Bronchial epithelial cell (primary cell): ENCODE results near the gene CEACAM20. TPM values are rescaled to one million over a fixed set of nuclear protein-coding genes. Genes with fewer than 3 reads are reported as not detected.
"Not testable (repeated sequence)": the region's sequence is repeated elsewhere in the genome, so short reads cannot be mapped to it uniquely, and the experiment has no call there.

Source experiments
- DNase-seq: peaks from one replicate; pipeline ENCODE4 v3.0.0-alpha.2; 2010; ENCODE audit warnings: low read depth
- FAIRE-seq: peaks from 2 replicates; lab custom pipeline; 2011; peaks lifted over from hg19 to GRCh38; lab: Jason Lieb, UNC
- H3K27me3 ChIP-seq: 2 replicates; pipeline ENCODE4 v1.5.1; 2011; ENCODE audit warnings: low read length; ENCODE audit not compliant: control insufficient read depth, insufficient read depth
- H3K36me3 ChIP-seq: 2 replicates; pipeline ENCODE4 v1.5.1; 2011; ENCODE audit warnings: low read length; ENCODE audit not compliant: control insufficient read depth, insufficient read depth
- H3K4me3 ChIP-seq: 2 replicates; pipeline ENCODE4 v1.5.1; 2011; ENCODE audit warnings: mild to moderate bottlenecking, low read depth, low read length, control low read depth
- total RNA-seq: library from RNA; depleted of rRNA; stranded (reverse); fragments of >200 nt; gene quantifications from 2 replicates; pipeline ENCODE4 v1.2.1, GENCODE V29; 2014
- TF ChIP-seq, protein P1 (sequence below): IDR thresholded peaks from 2 replicates; pipeline ENCODE4 v1.5.1; 2011; ENCODE audit warnings: mild to moderate bottlenecking, moderate library complexity, low read length, control low read depth, inconsistent platforms; ENCODE audit not compliant: insufficient read depth, severe bottlenecking

Gene CEACAM20
- total RNA-seq, 1 donor from 2014 or later: not detected

GRCh38 chr19:44570603-44570983, 41.1 kb upstream of the CEACAM20 start:
- DNase-seq: no peak
- Histone ChIP-seq H3K27me3 (no peaks in the 10 kb centered on the region), H3K36me3 (no peaks in the 10 kb centered on the region), H3K4me3 (no peak overlapping the region)
- peak; percentile 72 for FAIRE-seq
- TF ChIP-seq, protein P1, sequence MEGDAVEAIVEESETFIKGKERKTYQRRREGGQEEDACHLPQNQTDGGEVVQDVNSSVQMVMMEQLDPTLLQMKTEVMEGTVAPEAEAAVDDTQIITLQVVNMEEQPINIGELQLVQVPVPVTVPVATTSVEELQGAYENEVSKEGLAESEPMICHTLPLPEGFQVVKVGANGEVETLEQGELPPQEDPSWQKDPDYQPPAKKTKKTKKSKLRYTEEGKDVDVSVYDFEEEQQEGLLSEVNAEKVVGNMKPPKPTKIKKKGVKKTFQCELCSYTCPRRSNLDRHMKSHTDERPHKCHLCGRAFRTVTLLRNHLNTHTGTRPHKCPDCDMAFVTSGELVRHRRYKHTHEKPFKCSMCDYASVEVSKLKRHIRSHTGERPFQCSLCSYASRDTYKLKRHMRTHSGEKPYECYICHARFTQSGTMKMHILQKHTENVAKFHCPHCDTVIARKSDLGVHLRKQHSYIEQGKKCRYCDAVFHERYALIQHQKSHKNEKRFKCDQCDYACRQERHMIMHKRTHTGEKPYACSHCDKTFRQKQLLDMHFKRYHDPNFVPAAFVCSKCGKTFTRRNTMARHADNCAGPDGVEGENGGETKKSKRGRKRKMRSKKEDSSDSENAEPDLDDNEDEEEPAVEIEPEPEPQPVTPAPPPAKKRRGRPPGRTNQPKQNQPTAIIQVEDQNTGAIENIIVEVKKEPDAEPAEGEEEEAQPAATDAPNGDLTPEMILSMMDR: no peak

DNA sequence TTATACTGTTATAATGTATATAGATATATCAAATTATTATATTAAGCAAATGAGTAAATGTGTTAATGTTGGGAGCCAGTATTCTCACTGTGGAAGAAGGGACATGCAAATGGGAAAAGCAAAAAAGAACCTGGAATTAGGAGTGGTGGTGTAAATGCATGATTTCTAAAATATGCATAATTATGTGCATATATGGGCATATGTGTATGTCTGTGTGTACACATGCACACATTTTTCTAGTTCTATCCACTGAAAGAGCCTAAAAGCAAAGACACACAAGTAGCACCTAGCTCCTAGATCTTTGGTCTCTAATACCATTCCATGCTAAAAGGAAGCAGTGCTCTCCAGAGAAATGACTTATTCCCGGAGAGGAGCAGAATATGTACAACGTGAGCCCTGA, 38.3 kb upstream of the CEACAM20 start:
- no peak for DNase-seq
- no peaks in the 10 kb centered on the region for H3K36me3 ChIP-seq
- no peaks in the 10 kb centered on the region for H3K27me3 ChIP-seq
- H3K4me3 ChIP-seq: no peak overlapping the region
- TF ChIP-seq, protein P1: no peak
- FAIRE-seq: peak; percentile 13

GRCh38 chr19:44566984-44567383, 37.5 kb upstream of the CEACAM20 start:
- TF ChIP-seq, protein P1: no peak
- H3K27me3 ChIP-seq: no peaks in the 10 kb centered on the region
- DNase-seq: peak; percentile 72
- FAIRE-seq: no peak
- no peak overlapping the region for H3K4me3 ChIP-seq
- no peaks in the 10 kb centered on the region for H3K36me3 ChIP-seq

DNA sequence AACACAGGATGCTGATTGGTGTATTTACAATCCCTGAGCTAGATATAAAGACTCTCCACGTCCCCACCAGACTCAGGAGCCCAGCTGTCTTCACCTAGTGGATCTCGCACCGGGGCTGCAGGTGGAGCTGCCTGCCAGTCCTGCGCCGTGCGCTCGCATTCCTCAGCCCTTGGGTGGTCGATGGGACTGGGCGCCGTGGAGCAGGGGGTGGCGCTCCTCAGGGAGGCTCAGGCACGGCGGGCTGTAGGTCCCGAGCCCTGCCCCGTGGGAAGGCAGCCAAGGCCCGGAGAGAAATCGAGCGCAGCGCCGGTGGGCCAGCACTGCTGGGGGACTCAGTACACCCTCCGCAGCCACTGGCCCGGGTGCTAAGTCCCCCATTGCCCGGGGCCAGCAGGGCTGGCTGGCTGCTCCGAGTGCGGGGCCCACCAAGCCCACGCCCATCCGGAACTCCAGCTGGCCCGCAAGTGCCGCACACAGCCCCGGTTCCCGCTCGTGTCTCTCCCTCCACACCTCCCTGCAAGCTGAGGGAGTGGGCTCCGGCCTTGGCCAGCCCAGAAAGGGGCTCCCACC, 33.7 kb upstream of the CEACAM20 start:
- DNase-seq, FAIRE-seq, H3K27me3 ChIP-seq, H3K36me3 ChIP-seq, H3K4me3 ChIP-seq: not testable (repeated sequence)

- Histone ChIP-seq H3K27me3 (no peaks in the 10 kb centered on the region), H3K36me3 (no peaks in the 10 kb centered on the region), H3K4me3 (no peak overlapping the region)
- TF ChIP-seq, protein P1: no peak
- DNase-seq (peak; percentile 72), FAIRE-seq (no peak)
Observed at GRCh38 chr19:44557933-44558332, 28.5 kb upstream of the CEACAM20 start.

- Histone ChIP-seq H3K36me3 (no peaks in the 10 kb centered on the region), H3K27me3 (no peaks in the 10 kb centered on the region), H3K4me3 (no peak overlapping the region)
- TF ChIP-seq, protein P1: no peak
- no peak for FAIRE-seq
- DNase-seq: no peak
Observed at GRCh38 chr19:44554641-44555246, 25.3 kb upstream of the CEACAM20 start.
